K562 (cell line): ENCODE measurements around the gene LIF. TPM values are rescaled to one million over a fixed set of nuclear protein-coding genes. Genes with fewer than 3 reads are reported as not detected.
"Not testable (repeated sequence)": the region's sequence is repeated elsewhere in the genome, so short reads cannot be mapped to it uniquely, and the experiment has no call there.

Source experiments
- ATAC-seq: fragments of 200-7000 bp; cut with Tn5 transposase; 3 replicates; pipeline ENCODE4 v1.9.1; 2020; ENCODE audit warnings: moderate library complexity
- BruUV-seq: library from RNA; stranded (reverse); fragments of 400-500 nt; replicated peaks from 2 replicates; lab custom pipeline; 2021; lab: Mats Ljungman, UMichigan
- CTCF ChIA-PET: fragments of 300-600 bp; formaldehyde crosslinking; extraction: SDS; loops from one replicate; lab custom pipeline; 2021; ENCODE audit warnings: low intra/inter-chr PET ratio; lab: Yijun Ruan, JAX
- POLR2A ChIA-PET: fragments of 300-600, 350-650 bp; sonication (Branson Sonifier 250); formaldehyde crosslinking; extraction: SDS; loops from one replicate; lab custom pipeline; 2021; ENCODE audit warnings: antibody characterized with exemption, inconsistent platforms; lab: Yijun Ruan, JAX
- DNase-seq, 4 experiments: peaks; one replicate each; pipeline versions ENCODE4 v3.0.0 to v3.0.0-alpha.2; 2011 to 2018; ENCODE audit warnings: low spot score in 3 of 4, mixed read lengths in 3 of 4; ENCODE audit errors: extremely low read depth in 1 of 4
- FAIRE-seq: peaks from 2 replicates; lab custom pipeline; 2011; peaks lifted over from hg19 to GRCh38; lab: Jason Lieb, UNC
- H2AFZ ChIP-seq: 2 replicates; pipeline ENCODE4 v1.6.0; 2011; ENCODE audit warnings: low read depth, low read length, control low read depth, inconsistent platforms
- H3K27ac ChIP-seq: fragments of 200-600 bp; 3 replicates; pipeline ENCODE4 v1.8.0; 2011; ENCODE audit warnings: low read depth, mild to moderate bottlenecking, control low read depth, inconsistent platforms, low read length, moderate library complexity, mixed read lengths; ENCODE audit errors: extremely low read depth
- H3K27me3 ChIP-seq, 2 experiments: fragments of 300-600 bp in 1 of 2; 2 replicates in 1 of 2; 3 replicates in 1 of 2; pipeline versions ENCODE4 v1.6.0 to v1.8.0; 2011; ENCODE audit warnings: inconsistent platforms in 2 of 2, low read length in 2 of 2, mild to moderate bottlenecking in 1 of 2, mixed read lengths in 1 of 2, moderate library complexity in 1 of 2; ENCODE audit not compliant: control insufficient read depth in 2 of 2, insufficient read depth in 2 of 2
- H3K36me3 ChIP-seq: fragments of 300-600 bp; 3 replicates; pipeline ENCODE4 v1.8.0; 2011; ENCODE audit warnings: mild to moderate bottlenecking, low read length, inconsistent platforms; ENCODE audit not compliant: control insufficient read depth, insufficient read depth
- H3K4me1 ChIP-seq, 2 experiments: fragments of 200-600 bp in 1 of 2; replicated peaks in 1 of 2; 2 replicates in 1 of 2; 3 replicates in 1 of 2; pipeline versions ENCODE4 v1.5.1 to v1.8.0; 2011; ENCODE audit warnings: inconsistent platforms in 2 of 2, low read length in 2 of 2, mild to moderate bottlenecking in 1 of 2, mixed read lengths in 1 of 2, moderate library complexity in 1 of 2; ENCODE audit not compliant: control insufficient read depth in 2 of 2, insufficient read depth in 2 of 2
- H3K4me2 ChIP-seq: 2 replicates; pipeline ENCODE4 v1.6.1; 2011; ENCODE audit warnings: low read length, control low read depth, inconsistent platforms, mixed read lengths; ENCODE audit not compliant: insufficient read depth
- H3K4me3 ChIP-seq: fragments of 200-600 bp; sonication (generic), shearing (Covaris generic); 2 replicates; pipeline ENCODE4 v1.5.1; 2016; ENCODE audit warnings: control low read depth, inconsistent platforms
- H3K79me2 ChIP-seq: fragments of 200-600 bp; 3 replicates; pipeline ENCODE4 v1.8.0; 2011; ENCODE audit warnings: low read length, inconsistent platforms; ENCODE audit not compliant: control insufficient read depth, insufficient read depth
- H3K9ac ChIP-seq, 2 experiments: 2 replicates each; pipeline versions ENCODE4 v1.6.0 to v1.6.1; 2011; ENCODE audit warnings: low read depth in 2 of 2, low read length in 2 of 2, control low read depth in 1 of 2, inconsistent platforms in 1 of 2, mild to moderate bottlenecking in 1 of 2, mixed read lengths in 1 of 2; ENCODE audit not compliant: insufficient read depth in 1 of 2
- H3K9me1 ChIP-seq: one replicate; pipeline ENCODE4 v1.6.0; 2011; ENCODE audit warnings: inconsistent platforms, mild to moderate bottlenecking, low read length, moderate library complexity; ENCODE audit not compliant: control insufficient read depth, insufficient read depth
- H3K9me3 ChIP-seq: replicated peaks from 2 replicates; pipeline ENCODE4 v1.5.1; 2011; ENCODE audit warnings: low read depth, low read length, inconsistent platforms; ENCODE audit not compliant: control insufficient read depth, insufficient read depth
- H4K20me1 ChIP-seq: replicated peaks from 2 replicates; pipeline ENCODE4 v1.6.1; 2011; ENCODE audit warnings: low read length, inconsistent platforms, mixed read lengths; ENCODE audit not compliant: control insufficient read depth, insufficient read depth
- CREM ChIP-seq: IDR thresholded peaks from 2 replicates; pipeline ENCODE4 v1.6.1; 2014; ENCODE audit warnings: antibody characterized with exemption, low read depth
- DPF2 ChIP-seq: fragments of 450-650 bp; IDR thresholded peaks from 2 replicates; pipeline ENCODE4 v1.6.1; 2016
- NR4A1 ChIP-seq, 2 experiments: fragments of 250-450 bp in 1 of 2; fragments of 450-650 bp in 1 of 2; sonication (Bioruptor Pico) in 1 of 2; IDR thresholded peaks; 2 replicates each; pipeline versions ENCODE4 v1.4.0 to v1.6.1; 2016 to 2020; ENCODE audit warnings: mild to moderate bottlenecking in 2 of 2, missing compliant biosample characterization in 1 of 2, missing genetic modification characterization in 1 of 2, moderate library complexity in 1 of 2
- PML ChIP-seq: IDR thresholded peaks from 2 replicates; pipeline ENCODE4 v1.6.1; 2012; ENCODE audit warnings: low read length, inconsistent platforms
- TAL1 ChIP-seq: fragments of 450-650 bp; IDR thresholded peaks from 2 replicates; pipeline ENCODE4 v1.6.1; 2016; ENCODE audit warnings: mild to moderate bottlenecking
- ZNF121 ChIP-seq: sonication (generic); formaldehyde crosslinking; conservative IDR thresholded peaks from 2 replicates; pipeline ENCODE4 v1.8.0; 2022; ENCODE audit warnings: missing genetic modification reagents
- ZNF23 ChIP-seq: fragments of 250-450 bp; sonication (Bioruptor Pico); IDR thresholded peaks from 2 replicates; pipeline ENCODE4 v1.4.0; 2020; ENCODE audit warnings: mild to moderate bottlenecking
- ZNF384 ChIP-seq: IDR thresholded peaks from 2 replicates; pipeline ENCODE4 v1.6.1; 2012; ENCODE audit warnings: low read depth, low read length, improper control_type of control experiment
- ZNF436 ChIP-seq: fragments of 250-450, 450-650 bp; sonication (Bioruptor Pico); formaldehyde crosslinking; IDR thresholded peaks from 2 replicates; pipeline ENCODE4 v1.7.0; 2020; ENCODE audit warnings: mild to moderate bottlenecking
- ZNF780A ChIP-seq: fragments of 250-450 bp; sonication (Bioruptor Pico); IDR thresholded peaks from 2 replicates; pipeline ENCODE4 v1.5.0; 2021; ENCODE audit warnings: mild to moderate bottlenecking
- WGBS: fragments of 100-300 bp; shearing (Covaris generic); methylation state at CpG from one replicate; pipeline ENCODE4 v1.1.6; 2016; ENCODE audit warnings: low coverage, mixed read lengths; ENCODE audit not compliant: insufficient coverage; ENCODE audit errors: missing lambda C conversion rate; 5-methylcytosine and 5-hydroxymethylcytosine counted together
- in situ Hi-C: fragments of 300-500 bp; cut with MboI; formaldehyde crosslinking; loops from 4 replicates; pipeline ENCODE4 v1.15.0; 2018; ENCODE audit warnings: inconsistent platforms, mixed read lengths
- intact Hi-C: fragments of 100-400 bp; cut with micrococcal nuclease; formaldehyde crosslinking; loops from 2 replicates; pipeline ENCODE4 v1.14.2; 2022
- polyA plus RNA-seq, 8 experiments: library from polyadenylated mRNA; depleted of rRNA in 4 of 8; stranded (reverse) in 5 of 8; unstranded in 3 of 8; fragments of >200 nt; fragmentation: Nextera tagmentation in 2 of 8; fragmentation: Illumina TruSeq in 1 of 8; extraction: Ambion mirVana in 2 of 8; extraction: Trizol in 1 of 8; gene quantifications; 2 replicates each; pipeline versions ENCODE4 v1.2.1 to v1.2.3, GENCODE V29; 2011 to 2014; ENCODE audit warnings: inconsistent platforms in 1 of 8, missing spikeins in 1 of 8
- total RNA-seq, 7 experiments: library from RNA; depleted of rRNA in 6 of 7; stranded (reverse); fragments of >200 nt in 6 of 7; fragmentation: Illumina TruSeq in 2 of 7; extraction: Trizol in 2 of 7; gene quantifications; 2 replicates each; pipeline versions ENCODE4 v1.2.1 to v1.2.3, GENCODE V29; 2011 to 2021; ENCODE audit warnings: low replicate concordance in 1 of 7
- TF ChIP-seq, protein P1 (sequence below): fragments of 250-450 bp; sonication (Bioruptor Pico); IDR thresholded peaks from 2 replicates; pipeline ENCODE4 v1.4.0; 2020

LIF gene
- total and polyA plus RNA-seq, 9 of the 15 experiments (the other 6 are each of a cell fraction or from before 2014, with no cell fraction given) = 0.05 to 0.39 (median 0.18) TPM; not detected in 3

DNA sequence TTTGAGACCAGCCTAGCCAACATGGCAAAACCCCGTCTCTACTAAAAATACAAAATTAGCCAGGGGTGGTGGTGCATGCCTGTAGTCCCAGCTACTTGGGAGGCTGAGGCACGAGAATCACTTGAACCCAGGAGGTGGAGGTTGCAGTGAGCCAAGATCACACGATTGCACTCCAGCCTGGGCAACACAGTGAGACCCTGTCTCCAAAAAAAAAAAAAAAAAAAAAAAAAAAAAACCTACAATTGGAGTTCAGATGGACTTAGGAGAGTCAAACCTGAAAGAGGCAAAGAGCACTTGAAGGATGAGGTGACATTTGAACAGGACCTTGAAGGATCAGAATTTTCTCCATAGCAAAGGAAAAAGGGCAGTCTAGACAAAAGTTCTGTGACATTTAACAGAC is 12.2 kb downstream of the LIF start:
- H4K20me1 ChIP-seq, H3K9ac ChIP-seq, H3K79me2 ChIP-seq, BruUV-seq, FAIRE-seq, H2AFZ ChIP-seq, H3K27ac ChIP-seq, POLR2A ChIA-PET, intact Hi-C loops, CTCF ChIA-PET, H3K9me3 ChIP-seq, ATAC-seq, H3K4me2 ChIP-seq, in situ Hi-C loops, H3K9me1 ChIP-seq, H3K36me3 ChIP-seq, DNase-seq, H3K4me3 ChIP-seq: not testable (repeated sequence)
- Histone ChIP-seq H3K4me1 (peaks cover 3 to 12% of the 10 kb centered on the region in 2 experiments; a peak in 3 of 5 replicates), H3K27me3 (peaks cover 0 to 30% of the 10 kb centered on the region in 2 experiments; a peak in 3 of 5 replicates)
- WGBS = 0% methylated on average over 2 of the region's 3 CpGs
- TF ChIP-seq ZNF121 (CRISPR knock-in tag) = peak; percentile 43

DNA sequence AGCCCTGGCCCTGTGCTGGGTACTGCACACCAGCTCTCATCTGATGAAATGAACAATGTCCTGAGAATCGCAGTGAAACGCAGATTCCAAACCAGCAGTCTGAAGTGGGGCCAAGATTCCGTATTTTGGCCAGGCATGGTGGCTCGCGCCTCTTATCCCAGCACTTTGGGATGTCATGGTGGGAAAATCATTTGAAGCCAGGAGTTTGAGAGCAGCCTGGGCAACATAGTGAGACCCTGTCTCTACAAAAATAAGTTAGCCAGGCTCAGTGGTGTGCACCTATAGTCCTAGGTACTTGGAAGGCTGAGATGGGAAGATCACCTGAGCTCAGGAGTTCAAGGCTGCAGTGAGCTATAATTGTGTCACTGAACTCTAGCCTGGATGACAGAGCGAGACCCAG is 13.0 kb downstream of the LIF start:
- TF ChIP-seq CREM (no peak), ZNF780A (CRISPR knock-in tag) (no peak), PML (no peak), ZNF384 (no peak), DPF2 (no peak), NR4A1 (CRISPR knock-in tag; IDR thresholded peaks at IDR 0.05) (no peak), NR4A1 (tag; IDR thresholded peaks at IDR 0.05) (no peak), TAL1 (no peak), ZNF23 (CRISPR knock-in tag) (no peak), ZNF436 (CRISPR knock-in tag) (no peak)
- TF ChIP-seq, protein P1, sequence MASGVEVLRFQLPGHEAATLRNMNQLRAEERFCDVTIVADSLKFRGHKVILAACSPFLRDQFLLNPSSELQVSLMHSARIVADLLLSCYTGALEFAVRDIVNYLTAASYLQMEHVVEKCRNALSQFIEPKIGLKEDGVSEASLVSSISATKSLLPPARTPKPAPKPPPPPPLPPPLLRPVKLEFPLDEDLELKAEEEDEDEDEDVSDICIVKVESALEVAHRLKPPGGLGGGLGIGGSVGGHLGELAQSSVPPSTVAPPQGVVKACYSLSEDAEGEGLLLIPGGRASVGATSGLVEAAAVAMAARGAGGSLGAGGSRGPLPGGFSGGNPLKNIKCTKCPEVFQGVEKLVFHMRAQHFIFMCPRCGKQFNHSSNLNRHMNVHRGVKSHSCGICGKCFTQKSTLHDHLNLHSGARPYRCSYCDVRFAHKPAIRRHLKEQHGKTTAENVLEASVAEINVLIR (CRISPR knock-in tag) = no peak
- in situ Hi-C loops (no loop called here), intact Hi-C loops (no loop called here)
- no peaks in the 10 kb centered on the region for H3K79me2 ChIP-seq
- ChIA-PET POLR2A (interaction anchor here (0.8 kb wide), 1 partner anchor 425 kb away, joined by 3 read pairs; no protein-coding TSS in a partner anchor), CTCF (no interaction called here)
- H3K36me3 ChIP-seq = no peaks in the 10 kb centered on the region
- peaks cover 3 to 13% of the 10 kb centered on the region in 2 experiments; a peak in 3 of 5 replicates for H3K4me1 ChIP-seq
- no peak overlapping the region for H3K4me2 ChIP-seq
- H4K20me1 ChIP-seq = no peaks in the 10 kb centered on the region
- no peak for ATAC-seq
- H3K27ac ChIP-seq = no peak overlapping the region
- FAIRE-seq = no peak
- no peak overlapping the region for H2AFZ ChIP-seq
- DNase-seq = no peak
- 34% methylated on average over 6 of the region's 6 CpGs for WGBS
- H3K4me3 ChIP-seq = no peak overlapping the region
- no peak overlapping the region for H3K9ac ChIP-seq
- H3K9me1 ChIP-seq = no peaks in the 10 kb centered on the region
- peaks cover 0 to 34% of the 10 kb centered on the region in 2 experiments; a peak in 3 of 5 replicates for H3K27me3 ChIP-seq
- no peaks in the 10 kb centered on the region for H3K9me3 ChIP-seq
- BruUV-seq = no TSS peak
